Effector memory CD8-positive, alpha-beta T cell (primary cell): ENCODE results near the gene GRM4.

Experiments
- ATAC-seq: fragments of 150-1000 bp; cut with Tn5 transposase; replicated peaks from 2 replicates; pipeline ENCODE4 v1.10.0; 2021; ENCODE audit warnings: mild to moderate bottlenecking, moderate library complexity
- DNase-seq, 3 experiments: peaks; one replicate each; pipeline ENCODE4 v3.0.0; 2021
- H3K27ac Mint-ChIP-seq, 2 donors: one replicate each; pipeline ENCODE4 v1.8.0; 2022; ENCODE audit warnings: mild to moderate bottlenecking in 2 of 2, mixed read lengths in 2 of 2, moderate library complexity in 2 of 2
- H3K27me3 Mint-ChIP-seq, 2 donors: one replicate each; pipeline ENCODE4 v1.8.0; 2022; ENCODE audit warnings: mixed read lengths in 2 of 2
- H3K36me3 Mint-ChIP-seq: one replicate; pipeline ENCODE4 v1.8.0; 2022; ENCODE audit warnings: mild to moderate bottlenecking, moderate library complexity, mixed read lengths; ENCODE audit not compliant: insufficient read depth
- H3K4me1 Mint-ChIP-seq, 2 donors: one replicate each; pipeline ENCODE4 v1.8.0; 2022; ENCODE audit warnings: low read depth in 2 of 2, mixed read lengths in 2 of 2
- H3K4me3 Mint-ChIP-seq, 2 donors: one replicate each; pipeline ENCODE4 v1.8.0; 2022; ENCODE audit warnings: mild to moderate bottlenecking in 2 of 2, mixed read lengths in 2 of 2, moderate library complexity in 2 of 2
- H3K9me3 Mint-ChIP-seq, 2 donors: one replicate each; pipeline ENCODE4 v1.8.0; 2022; ENCODE audit warnings: mixed read lengths in 2 of 2

GRM4 gene

DNA sequence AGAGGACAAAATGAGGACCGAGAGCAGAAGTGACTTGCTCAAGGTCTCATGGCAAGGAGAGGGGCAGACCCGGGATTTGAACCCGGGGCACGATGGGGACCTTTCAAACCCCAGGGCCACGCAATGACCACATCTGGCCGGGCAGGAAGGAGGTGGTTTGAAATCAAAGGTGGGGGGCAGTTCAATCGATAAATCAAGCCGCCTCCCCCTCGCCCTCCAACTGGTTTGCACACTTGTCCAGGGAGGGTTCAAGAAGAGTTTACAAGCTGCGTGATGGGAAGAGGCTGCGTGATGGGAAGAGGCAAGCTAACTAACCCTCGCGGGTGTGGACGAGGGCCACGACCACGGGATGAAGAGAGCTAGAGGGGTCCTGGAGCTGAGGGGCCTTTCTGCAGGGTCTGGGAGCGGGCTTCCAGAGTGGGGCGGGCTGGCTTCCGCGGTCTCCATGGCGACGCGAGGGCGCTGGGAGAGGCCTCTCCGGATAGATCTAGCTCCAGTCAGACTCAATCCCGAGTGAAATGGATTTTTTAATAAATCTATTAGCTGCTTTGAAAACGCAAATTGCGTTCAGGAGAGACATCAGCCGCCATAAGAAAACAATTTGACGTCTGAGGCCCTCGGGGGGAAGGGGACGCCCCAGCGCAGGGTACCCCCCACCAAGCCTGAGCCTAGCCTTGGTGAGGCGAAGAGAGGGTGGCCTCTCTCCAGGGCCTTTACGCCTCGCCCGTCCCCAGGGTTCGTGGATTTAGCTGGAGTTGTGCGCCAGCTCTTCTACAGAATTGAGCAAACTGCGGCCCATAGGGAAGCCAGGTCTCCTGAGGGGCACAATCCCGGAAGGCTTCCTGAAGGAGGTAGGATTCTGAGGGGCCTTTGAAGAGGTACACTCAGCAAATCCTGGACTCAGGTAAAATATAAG, 143.9 kb downstream of the GRM4 start:
- Mint-ChIP-seq H3K27me3 (peaks cover 9 to 29% of the 10 kb centered on the region in 2 donors), H3K4me3 (no peak overlapping the region), H3K27ac (no peak overlapping the region), H3K4me1 (no peaks in the 10 kb centered on the region), H3K36me3 (no peaks in the 10 kb centered on the region), H3K9me3 (peaks cover 0 to 3% of the 10 kb centered on the region in 2 donors)
- ATAC-seq: no peak
- DNase-seq: no peak

DNA sequence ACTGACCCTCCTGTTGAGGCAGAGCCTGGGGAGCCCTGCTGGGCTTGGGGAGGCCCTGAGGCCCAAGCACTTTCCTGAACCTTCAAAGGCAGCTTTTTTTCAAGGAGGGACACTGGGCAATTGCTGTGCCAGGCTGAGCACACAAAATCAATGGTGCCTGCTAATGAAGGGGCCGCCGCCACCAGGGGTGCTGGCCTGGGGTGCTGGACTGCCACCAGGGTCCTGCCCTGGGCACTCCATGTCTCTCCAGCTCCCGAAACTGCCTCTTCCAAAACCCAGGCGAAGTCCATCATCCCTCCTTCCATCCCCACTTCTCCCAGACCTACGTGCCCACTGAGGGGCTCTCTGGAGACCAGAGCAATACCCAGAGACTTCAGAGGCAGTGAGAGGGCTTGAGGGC, 145.6 kb downstream of the GRM4 start:
- DNase-seq (no peak), ATAC-seq (no peak)
- Mint-ChIP-seq H3K9me3 (peaks cover 0 to 6% of the 10 kb centered on the region in 2 donors), H3K4me1 (peaks cover 0 to 2% of the 10 kb centered on the region in 2 donors), H3K4me3 (no peak overlapping the region), H3K27me3 (peaks cover 16 to 40% of the 10 kb centered on the region in 2 donors), H3K36me3 (no peaks in the 10 kb centered on the region), H3K27ac (no peak overlapping the region)

DNA sequence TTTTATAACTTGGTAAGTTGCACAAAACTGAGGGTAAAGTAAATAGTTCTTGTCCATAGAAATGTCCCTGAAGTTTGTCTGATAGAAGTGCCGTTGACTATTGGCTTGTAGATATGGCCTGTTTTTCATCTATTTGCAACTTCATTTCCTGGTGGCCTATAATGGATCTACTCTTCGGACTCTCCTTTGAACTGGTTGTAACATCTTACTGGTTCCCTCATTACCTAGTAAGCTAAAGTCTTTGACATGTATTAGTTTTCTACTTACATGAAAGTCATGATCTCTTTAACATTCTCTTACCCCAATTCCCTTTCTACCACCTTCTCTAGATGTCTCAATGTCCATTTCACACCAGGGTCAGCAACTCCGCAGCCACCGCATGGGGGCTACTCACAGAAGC, 146.3 kb downstream of the GRM4 start:
- no peak overlapping the region for H3K4me3 Mint-ChIP-seq
- peaks cover 16 to 47% of the 10 kb centered on the region in 2 donors for H3K27me3 Mint-ChIP-seq
- no peak overlapping the region for H3K27ac Mint-ChIP-seq
- DNase-seq: no peak
- no peak for ATAC-seq
- peaks cover 0 to 2% of the 10 kb centered on the region in 2 donors for H3K4me1 Mint-ChIP-seq
- peaks cover 0 to 6% of the 10 kb centered on the region in 2 donors for H3K9me3 Mint-ChIP-seq
- H3K36me3 Mint-ChIP-seq: no peaks in the 10 kb centered on the region

DNA sequence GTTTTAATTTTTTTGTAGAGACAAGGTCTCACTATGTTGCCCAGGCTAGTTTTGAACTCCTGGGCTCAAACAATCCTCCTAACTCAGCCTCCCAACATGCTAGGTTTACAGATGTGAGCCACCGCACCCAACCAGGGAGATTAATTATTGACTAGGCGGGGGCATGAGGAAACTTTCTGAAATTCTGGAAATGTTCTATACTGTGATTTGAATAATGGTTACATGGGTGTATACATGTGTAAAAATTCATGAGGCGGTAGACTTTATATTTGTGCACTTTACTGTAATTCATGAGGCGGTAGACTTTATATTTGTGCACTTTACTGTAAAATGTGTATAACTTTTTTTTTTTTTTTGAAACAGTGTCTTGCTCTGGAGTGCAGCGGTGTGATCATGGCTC, 147.2 kb downstream of the GRM4 start:
- H3K9me3 Mint-ChIP-seq: peaks cover 0 to 6% of the 10 kb centered on the region in 2 donors
- no peaks in the 10 kb centered on the region for H3K36me3 Mint-ChIP-seq
- DNase-seq (no peak), ATAC-seq (no peak)
- H3K27me3 Mint-ChIP-seq: peaks cover 16 to 56% of the 10 kb centered on the region in 2 donors
- H3K4me3 Mint-ChIP-seq: no peak overlapping the region
- H3K27ac Mint-ChIP-seq: no peak overlapping the region
- H3K4me1 Mint-ChIP-seq: peaks cover 0 to 2% of the 10 kb centered on the region in 2 donors

DNA sequence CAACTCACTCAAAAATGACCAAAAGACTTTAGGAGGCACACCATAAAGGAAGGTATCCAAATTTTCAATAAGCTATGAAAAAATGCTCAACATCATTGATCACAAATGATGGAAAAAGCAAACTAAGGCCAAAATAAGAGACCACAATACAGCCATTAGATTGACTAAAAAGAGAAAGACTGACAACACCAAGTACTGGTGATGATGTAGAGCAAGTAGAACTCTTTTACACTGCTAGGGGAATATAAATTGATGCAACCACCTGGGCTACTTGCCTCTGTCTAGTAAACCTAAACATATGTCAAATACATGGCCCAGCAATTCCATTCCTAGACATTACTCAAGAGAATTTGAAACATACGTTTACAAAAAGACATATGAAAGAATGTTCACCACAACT, 148.6 kb downstream of the GRM4 start:
- Mint-ChIP-seq H3K4me3 (no peak overlapping the region), H3K27ac (no peak overlapping the region), H3K9me3 (peaks cover 0 to 6% of the 10 kb centered on the region in 2 donors), H3K36me3 (no peaks in the 10 kb centered on the region), H3K27me3 (peaks cover 22 to 70% of the 10 kb centered on the region in 2 donors), H3K4me1 (peaks cover 0 to 2% of the 10 kb centered on the region in 2 donors)
- no peak for ATAC-seq
- DNase-seq: no peak

DNA sequence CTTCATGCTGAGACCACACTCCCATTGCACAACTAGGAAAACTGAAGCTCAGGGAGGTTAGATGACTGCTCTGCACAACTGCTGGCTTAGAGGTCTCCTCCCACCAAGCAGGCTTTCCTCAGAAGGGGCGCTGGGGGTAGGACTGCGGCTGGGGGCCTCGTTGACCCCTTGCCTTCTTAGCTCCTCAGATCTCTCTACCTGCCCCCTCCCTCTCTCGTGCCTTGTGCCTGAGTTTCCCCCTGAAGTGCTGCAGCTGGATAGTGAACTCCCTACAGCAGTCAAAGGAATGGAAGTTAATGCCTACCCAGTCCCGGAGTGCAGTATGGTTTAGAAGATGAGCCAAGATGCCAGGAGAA, 149.8 kb downstream of the GRM4 start:
- H3K4me3 Mint-ChIP-seq: no peak overlapping the region
- no peaks in the 10 kb centered on the region for H3K36me3 Mint-ChIP-seq
- DNase-seq (no peak), ATAC-seq (no peak)
- peaks cover 16 to 65% of the 10 kb centered on the region in 2 donors for H3K27me3 Mint-ChIP-seq
- peaks cover 0 to 6% of the 10 kb centered on the region in 2 donors for H3K9me3 Mint-ChIP-seq
- no peak overlapping the region for H3K27ac Mint-ChIP-seq
- peaks cover 0 to 2% of the 10 kb centered on the region in 2 donors for H3K4me1 Mint-ChIP-seq

DNA sequence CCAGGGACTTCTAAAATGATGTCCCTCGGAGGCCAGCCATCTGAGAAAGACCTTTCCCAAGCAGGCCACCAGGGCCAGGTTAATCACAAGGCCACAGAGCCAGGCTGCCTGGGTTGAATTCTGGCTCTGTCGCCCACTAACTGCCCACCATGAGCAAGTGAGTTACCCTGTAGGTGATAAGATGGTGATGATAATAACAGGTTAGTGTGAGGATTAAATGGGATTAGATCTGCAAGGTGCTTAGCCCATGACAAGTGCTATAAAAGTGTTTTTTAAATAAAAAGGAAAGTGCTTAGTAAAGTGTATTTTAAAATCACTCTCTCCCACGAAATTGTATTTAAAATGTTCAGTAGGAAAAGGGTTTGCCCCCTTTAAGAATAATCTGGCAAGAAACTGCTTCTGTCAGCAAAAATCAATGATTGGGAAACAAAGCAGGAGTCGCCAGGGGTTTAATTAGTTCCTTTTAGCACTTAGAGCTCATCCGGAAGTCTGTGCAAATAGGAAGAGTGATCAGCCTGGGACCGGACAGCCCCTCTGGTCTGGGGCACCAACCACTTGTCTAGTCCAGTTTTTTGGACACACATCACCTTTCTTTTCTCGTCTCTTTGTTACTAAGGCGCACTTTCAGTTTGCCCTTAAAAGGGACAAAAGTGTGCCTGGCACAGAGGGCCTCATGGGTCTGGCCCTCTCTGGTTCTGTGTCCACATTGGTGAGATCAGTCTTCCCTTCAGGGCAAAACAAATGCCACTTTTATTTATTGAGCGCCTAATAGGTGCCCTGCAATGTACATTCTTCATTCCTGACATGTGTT, 150.4 kb downstream of the GRM4 start:
- Mint-ChIP-seq H3K9me3 (peaks cover 0 to 6% of the 10 kb centered on the region in 2 donors), H3K36me3 (no peaks in the 10 kb centered on the region), H3K27ac (no peak overlapping the region), H3K4me3 (no peak overlapping the region), H3K4me1 (peaks cover 0 to 2% of the 10 kb centered on the region in 2 donors), H3K27me3 (peaks cover 20 to 66% of the 10 kb centered on the region in 2 donors)
- ATAC-seq (no peak), DNase-seq (no peak)

DNA sequence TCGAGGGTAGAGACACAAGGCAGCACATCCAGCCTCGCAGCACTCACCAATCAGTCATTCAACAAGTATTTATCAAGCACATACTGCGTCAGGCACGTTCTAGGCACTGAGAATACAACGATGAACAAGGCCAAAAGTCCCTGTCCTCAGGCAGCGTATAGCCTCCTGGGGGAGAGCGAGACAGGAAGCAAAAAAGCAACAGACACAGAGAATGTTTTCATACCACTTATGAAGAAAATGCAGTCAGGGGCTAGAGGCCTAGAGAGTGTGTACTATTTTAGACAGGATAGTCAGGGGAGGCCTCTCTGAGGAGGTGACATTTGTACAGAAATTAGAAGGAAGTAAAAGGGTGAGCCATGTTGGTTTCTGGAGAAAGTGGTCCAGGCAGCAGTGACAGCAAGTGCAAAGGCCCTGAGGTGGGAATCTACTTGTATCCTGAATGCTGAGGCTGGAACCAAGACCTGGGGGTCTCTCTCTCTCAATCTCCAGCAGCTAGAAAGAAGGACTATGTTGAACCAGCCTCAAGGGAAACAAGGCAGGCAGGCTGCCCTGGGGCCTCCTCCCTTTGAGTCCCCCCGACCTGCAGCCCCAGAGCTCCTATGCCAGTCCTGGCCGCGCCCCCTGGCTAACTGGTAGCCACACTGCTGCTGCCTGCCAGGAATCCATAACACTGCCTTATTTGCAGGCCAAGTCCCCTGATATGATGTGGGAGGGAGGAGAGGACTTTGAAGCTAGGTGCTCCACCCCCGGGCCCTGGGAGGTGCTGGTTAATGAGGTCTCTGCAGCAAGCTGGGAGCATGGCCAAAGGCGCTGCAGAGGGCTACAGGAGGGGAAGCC, 151.2 kb downstream of the GRM4 start:
- peaks cover 0 to 2% of the 10 kb centered on the region in 2 donors for H3K4me1 Mint-ChIP-seq
- H3K36me3 Mint-ChIP-seq: no peaks in the 10 kb centered on the region
- peaks cover 20 to 64% of the 10 kb centered on the region in 2 donors for H3K27me3 Mint-ChIP-seq
- ATAC-seq: no peak
- no peak for DNase-seq
- peaks cover 0 to 6% of the 10 kb centered on the region in 2 donors for H3K9me3 Mint-ChIP-seq
- H3K4me3 Mint-ChIP-seq: no peak overlapping the region
- peak overlapping the region in 1 of 2 donors; percentile 65 for H3K27ac Mint-ChIP-seq

DNA sequence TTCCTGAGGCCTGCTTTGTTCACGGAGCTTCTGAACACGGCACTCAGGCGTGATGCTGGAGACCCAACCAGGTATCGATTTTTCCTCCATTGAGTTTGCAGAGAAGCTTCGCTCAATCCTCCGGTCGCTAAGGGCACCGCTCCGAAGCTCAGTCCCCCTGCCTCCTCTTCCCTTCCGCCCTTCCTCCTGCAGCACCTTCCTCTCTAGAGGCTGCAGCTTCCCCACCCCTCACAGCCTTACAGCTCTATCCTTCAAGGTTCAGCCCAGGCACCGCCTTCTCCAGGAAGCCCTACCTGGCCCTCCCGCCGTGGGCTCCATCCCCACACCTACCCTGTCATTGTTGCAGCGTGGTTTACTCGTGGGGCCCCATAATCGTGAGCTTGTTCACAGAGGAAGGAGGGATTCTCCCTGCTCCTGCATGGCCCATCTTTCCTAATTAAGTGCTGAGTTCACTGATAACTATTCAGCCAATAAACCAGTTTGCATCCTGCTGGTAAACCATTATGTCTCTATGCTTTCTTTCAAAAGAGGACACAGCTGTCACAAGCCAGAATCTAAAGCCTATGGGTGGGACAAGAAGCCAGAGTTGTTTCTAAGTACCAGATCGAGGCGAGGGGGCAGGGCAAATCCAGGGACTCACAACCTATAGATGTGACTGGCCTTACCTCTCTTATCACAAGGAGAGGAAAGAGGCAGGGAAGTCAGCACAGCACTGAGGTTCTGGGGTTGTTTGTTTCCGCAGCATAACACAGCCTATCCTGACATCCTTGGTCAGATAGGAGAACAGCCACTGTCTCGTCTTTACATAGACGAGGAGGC, 152.0 kb downstream of the GRM4 start:
- Mint-ChIP-seq H3K4me3 (no peak overlapping the region), H3K9me3 (peaks cover 0 to 6% of the 10 kb centered on the region in 2 donors), H3K27me3 (peaks cover 20 to 62% of the 10 kb centered on the region in 2 donors), H3K4me1 (peaks cover 0 to 2% of the 10 kb centered on the region in 2 donors), H3K36me3 (no peaks in the 10 kb centered on the region), H3K27ac (peak overlapping the region in 1 of 2 donors; percentile 65)
- ATAC-seq: no peak
- DNase-seq: no peak

DNA sequence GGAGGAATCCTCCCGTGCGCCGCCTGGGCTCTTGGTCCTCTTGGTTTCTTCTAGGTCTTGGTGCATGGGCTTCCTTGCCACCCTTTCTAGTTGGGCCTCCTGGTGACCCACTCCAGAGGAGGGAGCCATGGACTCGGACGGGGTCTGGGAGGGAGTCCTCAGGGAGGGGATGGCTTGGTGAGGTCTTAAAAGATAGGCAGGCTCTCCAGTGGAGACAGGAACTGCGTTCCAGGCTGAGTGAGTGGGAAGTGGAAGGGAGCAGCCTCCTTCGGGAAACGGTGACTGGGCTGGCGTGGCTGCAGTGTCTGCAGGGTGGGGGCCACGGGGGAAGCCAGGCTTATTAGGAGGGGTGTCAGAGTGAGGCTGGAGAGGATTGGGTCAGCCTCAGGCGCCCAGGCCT, 152.8 kb downstream of the GRM4 start:
- no peak for ATAC-seq

DNA sequence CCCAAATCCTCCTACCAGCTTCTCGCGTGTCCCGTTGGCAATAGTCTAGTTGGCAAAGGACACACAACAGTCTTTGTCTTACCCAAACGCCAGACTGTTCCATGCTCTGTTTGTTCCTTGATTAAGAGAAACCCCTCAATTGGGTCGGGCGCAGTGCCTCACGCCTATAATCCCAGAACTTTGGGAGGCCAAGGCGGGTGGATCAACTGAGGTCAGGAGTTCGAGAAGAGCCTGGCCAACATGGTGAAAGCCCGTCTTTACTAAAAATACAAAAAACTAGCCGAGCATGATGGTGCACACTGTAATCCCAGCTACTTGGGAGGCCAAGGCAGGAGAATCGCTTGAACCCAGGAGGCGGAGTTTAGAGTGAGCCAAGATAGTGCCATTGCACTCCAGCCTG, 153.7 kb downstream of the GRM4 start:
- ATAC-seq: no peak
- H3K4me1 Mint-ChIP-seq: peaks cover 0 to 2% of the 10 kb centered on the region in 2 donors
- no peak overlapping the region for H3K27ac Mint-ChIP-seq
- DNase-seq: no peak
- peaks cover 0 to 6% of the 10 kb centered on the region in 2 donors for H3K9me3 Mint-ChIP-seq
- peaks cover 20 to 70% of the 10 kb centered on the region in 2 donors for H3K27me3 Mint-ChIP-seq
- H3K36me3 Mint-ChIP-seq: no peaks in the 10 kb centered on the region
- H3K4me3 Mint-ChIP-seq: no peak overlapping the region

More for the DNA sequence above, 152.8 kb downstream of the GRM4 start:
- no peak overlapping the region for H3K27ac Mint-ChIP-seq
- DNase-seq: no peak
- H3K36me3 Mint-ChIP-seq: no peaks in the 10 kb centered on the region
- H3K27me3 Mint-ChIP-seq: peaks cover 20 to 69% of the 10 kb centered on the region in 2 donors
- no peak overlapping the region for H3K4me3 Mint-ChIP-seq
- peaks cover 0 to 2% of the 10 kb centered on the region in 2 donors for H3K4me1 Mint-ChIP-seq
- peaks cover 0 to 6% of the 10 kb centered on the region in 2 donors for H3K9me3 Mint-ChIP-seq

DNA sequence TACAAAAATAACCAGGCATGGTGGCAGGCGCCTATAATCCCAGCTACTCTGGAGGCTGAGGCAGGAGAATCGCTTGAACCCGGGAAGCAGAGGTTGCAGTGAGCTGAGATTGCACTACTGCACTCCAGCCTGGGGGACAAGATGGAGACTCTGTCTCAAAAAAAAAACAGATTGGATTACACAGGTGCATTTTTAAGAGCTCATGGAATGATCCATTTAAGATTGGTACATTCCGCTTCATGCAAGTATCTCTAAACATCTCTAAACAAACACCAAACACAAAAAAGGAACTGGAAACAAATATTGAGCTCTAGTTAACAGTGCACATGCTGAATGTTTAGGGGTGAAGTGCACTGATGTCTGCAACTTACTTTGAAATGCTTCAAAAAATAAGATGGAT, 154.3 kb downstream of the GRM4 start:
- no peak for ATAC-seq
- Mint-ChIP-seq H3K4me1 (peaks cover 0 to 2% of the 10 kb centered on the region in 2 donors), H3K27me3 (peaks cover 20 to 68% of the 10 kb centered on the region in 2 donors)

More for the DNA sequence above, 154.3 kb downstream of the GRM4 start:
- DNase-seq: no peak
- H3K9me3 Mint-ChIP-seq: no peaks in the 10 kb centered on the region
- H3K27ac Mint-ChIP-seq: no peak overlapping the region
- no peak overlapping the region for H3K4me3 Mint-ChIP-seq
- no peaks in the 10 kb centered on the region for H3K36me3 Mint-ChIP-seq
